ENCODE results near the gene BSPRY. TPM values are rescaled to one million over a fixed set of nuclear protein-coding genes. Genes with fewer than 3 reads are reported as not detected.

BSPRY gene
- total RNA-seq, 3 donors from 2014 or later (not counting 1 experiment from before 2014, with no cell fraction given) = 3.3 to 5.5 (median 4.3) TPM

DNA sequence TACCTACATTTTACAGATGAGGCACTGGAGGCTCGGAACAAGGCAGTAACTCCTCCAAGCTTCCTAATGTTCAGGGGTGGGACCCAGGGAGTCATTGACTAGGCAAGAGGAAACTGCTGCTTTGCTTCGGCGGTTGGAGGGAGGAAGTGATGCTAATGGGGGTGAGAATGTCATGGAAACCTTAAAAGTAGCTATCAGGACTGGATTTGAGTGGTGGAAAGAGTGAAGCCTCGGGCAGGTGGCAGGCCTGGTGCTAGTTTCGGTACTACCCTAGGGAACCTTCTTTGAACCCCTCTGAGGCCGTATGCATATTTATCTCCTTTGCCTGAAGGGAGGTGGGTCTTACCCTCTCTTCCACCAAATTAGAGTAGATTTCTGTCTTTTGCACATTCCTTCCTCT, 1.6 kb downstream of the BSPRY start:
- no peaks in the 10 kb centered on the region for H3K9me3 Mint-ChIP-seq
- no peak overlapping the region for H3K27ac ChIP-seq (ENCODE audit: low read length)
- peaks cover 28 to 29% of the 10 kb centered on the region in 2 donors for H3K4me1 Mint-ChIP-seq
- peak; percentile 26 to 48 for DNase-seq
- intact Hi-C loops (cut with micrococcal nuclease) = no loop called here
- WGBS (ENCODE audit: insufficient coverage) = 11% methylated on average over 5 of the region's 6 CpGs
- peak overlapping the region; percentile 89 for H3K4me3 Mint-ChIP-seq
- no peaks in the 10 kb centered on the region for H3K36me3 Mint-ChIP-seq
- ATAC-seq = peak; percentile 35 to 57 (median 41)
- H3K4me3 ChIP-seq (ENCODE audit: low read length) = no peak overlapping the region
- H3K36me3 ChIP-seq (ENCODE audit: control insufficient read depth, insufficient read depth, low read length) = no peaks in the 10 kb centered on the region
- H3K4me1 ChIP-seq (ENCODE audit: control insufficient read depth, insufficient read depth, low read length) = peaks cover 32% of the 10 kb centered on the region
- H3K27me3 ChIP-seq (ENCODE audit: control insufficient read depth, insufficient read depth, low read length) = peaks cover 3% of the 10 kb centered on the region
- H3K27ac Mint-ChIP-seq = peak overlapping the region; percentile 82
- no peaks in the 10 kb centered on the region for H3K9me3 ChIP-seq (ENCODE audit: control insufficient read depth, insufficient read depth, low read length)
- no peak for TF ChIP-seq CTCF (IDR thresholded peaks at IDR 0.05)
- H3K27me3 Mint-ChIP-seq (ENCODE audit: low read depth in 2 of 2) = no peaks in the 10 kb centered on the region

DNA sequence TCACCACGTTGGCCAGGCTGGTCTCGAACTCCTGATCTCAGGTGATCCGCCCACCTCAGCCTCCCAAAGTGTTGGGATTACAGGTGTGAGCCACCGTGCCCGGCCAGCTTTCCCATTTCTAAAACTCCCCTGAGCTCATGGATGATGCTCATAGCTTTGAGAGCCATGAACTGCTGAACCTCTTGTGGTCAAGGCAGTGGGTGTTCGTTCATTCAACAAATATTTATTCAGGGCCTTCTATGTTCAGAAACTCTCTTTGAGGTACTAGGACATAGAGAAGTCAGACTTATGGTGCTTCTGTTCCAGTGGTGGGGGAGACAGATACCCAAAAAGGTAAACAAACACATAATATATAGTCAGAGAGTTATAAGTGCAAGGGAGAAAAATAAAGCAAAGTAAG, 2.7 kb downstream of the BSPRY start:
- Histone ChIP-seq H3K4me3 (ENCODE audit: low read length) (no peak overlapping the region), H3K4me1 (ENCODE audit: control insufficient read depth, insufficient read depth, low read length) (peaks cover 32% of the 10 kb centered on the region), H3K36me3 (ENCODE audit: control insufficient read depth, insufficient read depth, low read length) (no peaks in the 10 kb centered on the region), H3K27me3 (ENCODE audit: control insufficient read depth, insufficient read depth, low read length) (peaks cover 3% of the 10 kb centered on the region), H3K9me3 (ENCODE audit: control insufficient read depth, insufficient read depth, low read length) (no peaks in the 10 kb centered on the region), H3K27ac (ENCODE audit: low read length) (no peak overlapping the region)
- no peak for ATAC-seq
- no peak for DNase-seq
- no peaks in the 10 kb centered on the region for H3K27me3 Mint-ChIP-seq (ENCODE audit: low read depth in 2 of 2)
- 94% methylated on average over 6 of the region's 6 CpGs for WGBS (ENCODE audit: insufficient coverage)
- intact Hi-C loops (cut with micrococcal nuclease) = no loop called here
- peaks cover 28 to 29% of the 10 kb centered on the region in 2 donors for H3K4me1 Mint-ChIP-seq
- H3K4me3 Mint-ChIP-seq = no peak overlapping the region
- H3K36me3 Mint-ChIP-seq = no peaks in the 10 kb centered on the region
- no peak for TF ChIP-seq CTCF (IDR thresholded peaks at IDR 0.05)
- no peaks in the 10 kb centered on the region for H3K9me3 Mint-ChIP-seq
- peak overlapping the region in 1 of 2 donors; percentile 3 for H3K27ac Mint-ChIP-seq

- 33% methylated on average over 1 of the region's 1 CpG for WGBS (ENCODE audit: insufficient coverage)
- Histone ChIP-seq H3K9me3 (ENCODE audit: control insufficient read depth, insufficient read depth, low read length) (no peaks in the 10 kb centered on the region), H3K27me3 (ENCODE audit: control insufficient read depth, insufficient read depth, low read length) (peaks cover 3% of the 10 kb centered on the region), H3K4me1 (ENCODE audit: control insufficient read depth, insufficient read depth, low read length) (peaks cover 32% of the 10 kb centered on the region), H3K36me3 (ENCODE audit: control insufficient read depth, insufficient read depth, low read length) (no peaks in the 10 kb centered on the region), H3K4me3 (ENCODE audit: low read length) (no peak overlapping the region), H3K27ac (ENCODE audit: low read length) (no peak overlapping the region)
- no peaks in the 10 kb centered on the region for H3K36me3 Mint-ChIP-seq
- intact Hi-C loops (cut with micrococcal nuclease) = no loop called here
- DNase-seq = no peak
- H3K4me3 Mint-ChIP-seq = no peak overlapping the region
- H3K27ac Mint-ChIP-seq = peak overlapping the region in 1 of 2 donors; percentile 3
- H3K27me3 Mint-ChIP-seq (ENCODE audit: low read depth in 2 of 2) = no peaks in the 10 kb centered on the region
- no peaks in the 10 kb centered on the region for H3K9me3 Mint-ChIP-seq
- TF ChIP-seq CTCF (IDR thresholded peaks at IDR 0.05) = no peak
- no peak for ATAC-seq
- H3K4me1 Mint-ChIP-seq = peaks cover 27 to 28% of the 10 kb centered on the region in 2 donors
Observed at GRCh38 chr9:113352411-113352810, 3.1 kb downstream of the BSPRY start.

DNA sequence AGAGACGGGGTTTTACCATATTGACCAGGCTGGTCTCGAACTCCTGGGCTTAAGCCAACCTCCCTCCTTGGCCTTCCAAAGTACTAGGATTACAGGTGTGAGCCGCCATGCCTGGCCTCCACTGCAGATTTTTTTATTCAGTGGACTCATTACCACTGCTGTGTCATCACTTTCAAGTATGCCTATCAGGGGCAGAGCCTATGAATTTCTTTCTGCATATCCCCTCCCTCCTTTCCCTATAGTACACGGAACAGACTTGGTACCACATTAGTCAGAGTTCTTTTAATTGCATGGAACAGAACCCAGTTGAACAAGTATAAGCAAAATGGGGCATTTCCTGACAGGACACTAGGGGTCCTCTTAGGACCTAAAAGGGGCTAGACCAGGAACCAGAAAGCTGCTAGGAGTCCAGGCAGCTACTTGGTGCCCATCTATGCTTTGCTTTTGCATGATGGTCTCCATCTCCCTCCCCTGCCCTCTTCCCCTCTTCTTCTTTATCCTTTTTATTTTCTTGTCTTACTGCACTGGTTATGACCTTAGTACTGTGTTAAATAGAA, 5.8 kb downstream of the BSPRY start:
- H3K9me3 ChIP-seq (ENCODE audit: control insufficient read depth, insufficient read depth, low read length) = no peaks in the 10 kb centered on the region
- Mint-ChIP-seq H3K4me3 (no peak overlapping the region), H3K4me1 (peaks cover 14% of the 10 kb centered on the region in 2 donors), H3K9me3 (no peaks in the 10 kb centered on the region), H3K36me3 (no peaks in the 10 kb centered on the region), H3K27me3 (ENCODE audit: low read depth in 2 of 2) (no peaks in the 10 kb centered on the region), H3K27ac (no peak overlapping the region)
- no peak overlapping the region for H3K4me3 ChIP-seq (ENCODE audit: low read length)
- no peak for TF ChIP-seq CTCF (IDR thresholded peaks at IDR 0.05)
- no peak overlapping the region for H3K27ac ChIP-seq (ENCODE audit: low read length)
- peaks cover 2% of the 10 kb centered on the region for H3K27me3 ChIP-seq (ENCODE audit: control insufficient read depth, insufficient read depth, low read length)
- ATAC-seq (no peak), DNase-seq (no peak)
- intact Hi-C loops (cut with micrococcal nuclease) = no loop called here
- H3K4me1 ChIP-seq (ENCODE audit: control insufficient read depth, insufficient read depth, low read length) = peaks cover 15% of the 10 kb centered on the region
- 93% methylated on average over 4 of the region's 4 CpGs for WGBS (ENCODE audit: insufficient coverage)
- H3K36me3 ChIP-seq (ENCODE audit: control insufficient read depth, insufficient read depth, low read length) = no peaks in the 10 kb centered on the region

Data from natural killer cell (primary cell).